ENCODE measurements around the gene SPTLC2. TPM values are rescaled to one million over a fixed set of nuclear protein-coding genes. Genes with fewer than 3 reads are reported as not detected.

Gene SPTLC2
- total RNA-seq, 4 donors from 2014 or later, result 14.5 to 51.3 (median 35.8) TPM

GRCh38 chr14:77618381-77618970, 2.0 kb upstream of the SPTLC2 start:
- 82 to 87% methylated on average over 3 to 6 of the region's 6 CpGs for WGBS, 2 donors (ENCODE audit: low coverage in 1 of 2)
- Histone ChIP-seq H3K27me3 (no peaks in the 10 kb centered on the region), H3K36me3 (no peaks in the 10 kb centered on the region), H3K4me1 (peaks cover 9 to 42% (median 18%) of the 10 kb centered on the region in 4 donors), H3K4me3 (no peak overlapping the region), H3K27ac (no peak overlapping the region), H3K9me3 (no peaks in the 10 kb centered on the region)
- TF ChIP-seq CTCF (IDR thresholded peaks at IDR 0.05) (no peak), POLR2AphosphoS5 (IDR thresholded peaks at IDR 0.05) (no peak), EP300 (IDR thresholded peaks at IDR 0.05; ENCODE audit: low read depth) (no peak), POLR2A (IDR thresholded peaks at IDR 0.05) (no peak)
- in situ Hi-C loops (cut with MboI; ENCODE audit: low pct_ligation_motif_present in 1 of 4, low pct_unique_long_range_greater_than_20kb in 1 of 4, low sequenced_read_pairs in 3 of 4) (no loop called here), intact Hi-C loops (cut with DNase I; ENCODE audit: low total_unique reads) (no loop called here)
- no peak for DNase-seq

- DNase-seq, result no peak
- no peaks in the 10 kb centered on the region for H3K36me3 ChIP-seq
- peaks cover 9 to 48% (median 28%) of the 10 kb centered on the region in 4 donors for H3K4me1 ChIP-seq
- peak overlapping the region; percentile 38 to 95 (median 88) for H3K4me3 ChIP-seq
- H3K27me3 ChIP-seq, result no peaks in the 10 kb centered on the region
- H3K9me3 ChIP-seq, result no peaks in the 10 kb centered on the region
- 0% methylated on average over 8 of the region's 32 CpGs; no CpG with 5 or more reads in 1 of the 2 donors for WGBS, 2 donors (ENCODE audit: low coverage in 1 of 2)
- intact Hi-C loops (cut with DNase I; ENCODE audit: low total_unique reads) (no loop called here), in situ Hi-C loops (cut with MboI; ENCODE audit: low pct_ligation_motif_present in 1 of 4, low pct_unique_long_range_greater_than_20kb in 1 of 4, low sequenced_read_pairs in 3 of 4) (no loop called here)
- no peak for TF ChIP-seq CTCF (IDR thresholded peaks at IDR 0.05)
- no peak for TF ChIP-seq POLR2AphosphoS5 (IDR thresholded peaks at IDR 0.05)
- TF ChIP-seq EP300 (IDR thresholded peaks at IDR 0.05; ENCODE audit: low read depth), result no peak
- no peak for TF ChIP-seq POLR2A (IDR thresholded peaks at IDR 0.05)
- H3K27ac ChIP-seq, result peak overlapping the region; percentile 87 to 93 (median 92)
Observed at GRCh38 chr14:77616133-77616453, 344 bp downstream of the SPTLC2 start.

- peak; percentile 26 for DNase-seq
- intact Hi-C loops (cut with DNase I; ENCODE audit: low total_unique reads) (no loop called here), in situ Hi-C loops (cut with MboI; ENCODE audit: low pct_ligation_motif_present in 1 of 4, low pct_unique_long_range_greater_than_20kb in 1 of 4, low sequenced_read_pairs in 3 of 4) (no loop called here)
- H3K27me3 ChIP-seq, result no peaks in the 10 kb centered on the region
- peaks cover 9 to 48% (median 28%) of the 10 kb centered on the region in 4 donors for H3K4me1 ChIP-seq
- H3K27ac ChIP-seq, result peak overlapping the region; percentile 87 to 93 (median 92)
- peak overlapping the region; percentile 38 to 95 (median 88) for H3K4me3 ChIP-seq
- 5 to 11% methylated on average over 9 to 16 of the region's 16 CpGs for WGBS, 2 donors (ENCODE audit: low coverage in 1 of 2)
- no peaks in the 10 kb centered on the region for H3K9me3 ChIP-seq
- TF ChIP-seq POLR2AphosphoS5 (IDR thresholded peaks at IDR 0.05), result no peak
- TF ChIP-seq POLR2A (IDR thresholded peaks at IDR 0.05), result peak; percentile 13
- H3K36me3 ChIP-seq, result no peaks in the 10 kb centered on the region
Observed at GRCh38 chr14:77615361-77616132, 890 bp downstream of the SPTLC2 start.

- peak overlapping the region in 1 of 4 donors; percentile 24 for H3K27ac ChIP-seq
- H3K4me1 ChIP-seq, result peaks cover 9 to 65% (median 28%) of the 10 kb centered on the region in 4 donors
- in situ Hi-C loops (cut with MboI; ENCODE audit: low pct_ligation_motif_present in 1 of 4, low pct_unique_long_range_greater_than_20kb in 1 of 4, low sequenced_read_pairs in 3 of 4), result no loop called here
- DNase-seq, result no peak
- no peak overlapping the region for H3K4me3 ChIP-seq
- H3K9me3 ChIP-seq, result no peaks in the 10 kb centered on the region
- TF ChIP-seq POLR2A (IDR thresholded peaks at IDR 0.05) (no peak), POLR2AphosphoS5 (IDR thresholded peaks at IDR 0.05) (no peak), CTCF (IDR thresholded peaks at IDR 0.05) (no peak), EP300 (IDR thresholded peaks at IDR 0.05; ENCODE audit: low read depth) (no peak)
- H3K36me3 ChIP-seq, result no peaks in the 10 kb centered on the region
- intact Hi-C loops (cut with DNase I; ENCODE audit: low total_unique reads), result no loop called here
- no peaks in the 10 kb centered on the region for H3K27me3 ChIP-seq
- 49 to 56% methylated on average over 1 of the region's 1 CpG for WGBS, 2 donors (ENCODE audit: low coverage in 1 of 2)
Observed at GRCh38 chr14:77613201-77613600, 3.2 kb downstream of the SPTLC2 start.
